ENCODE data around the gene LMAN1L.

DNA sequence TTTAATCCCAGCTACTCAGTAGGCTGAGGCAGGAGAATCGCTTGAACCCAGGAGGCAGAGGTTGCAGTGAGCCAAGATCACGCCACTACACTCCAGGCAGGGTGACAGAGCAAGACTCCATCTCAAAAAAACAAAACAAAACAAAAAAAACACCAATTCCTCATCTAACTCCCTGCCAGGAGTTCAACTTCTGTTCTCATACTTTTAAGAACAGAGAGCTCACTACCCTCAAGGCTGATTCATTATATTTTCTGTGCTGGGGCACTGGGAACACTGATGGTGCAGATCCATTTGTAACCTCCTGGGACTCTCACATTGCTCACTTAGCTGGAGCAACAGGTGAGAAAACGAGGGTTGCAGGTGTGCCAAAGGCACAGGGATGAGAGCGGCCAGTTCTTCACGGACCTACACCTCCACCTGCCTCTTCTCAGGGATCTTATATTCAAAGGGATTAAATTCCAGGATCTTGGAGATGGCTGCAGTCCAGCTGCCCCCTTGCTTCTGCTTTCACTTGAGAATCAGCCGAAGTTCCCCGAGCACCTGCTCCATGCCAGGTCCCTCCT is 43.1 kb upstream of the LMAN1L start:
- TF ChIP-seq EZH2 (IDR thresholded peaks at IDR 0.05), result no peak
- TF ChIP-seq POLR2AphosphoS5 (IDR thresholded peaks at IDR 0.05; ENCODE audit: borderline replicate concordance, low read depth, low read length), result no peak
- TF ChIP-seq FOXP2 (optimal IDR thresholded peaks at IDR 0.05; ENCODE audit: control extremely low read depth, extremely low read length, insufficient read depth), result no peak

Measured in SK-N-MC (cell line).